OCI-LY3 (cell line): ENCODE results near the gene SCGB1C1.

ENCODE experiments used
- CTCF ChIP-seq: fragments of 200-600, 300-600 bp; sonication (generic); IDR thresholded peaks from 2 replicates; pipeline ENCODE4 v1.5.1; 2014; ENCODE audit warnings: antibody characterized with exemption, low read length, low read depth
- EZH2phosphoT487 ChIP-seq: fragments of 200-600 bp; shearing (Covaris generic); IDR thresholded peaks from 2 replicates; pipeline ENCODE4 v1.6.1; 2018; ENCODE audit warnings: antibody characterized with exemption, mixed run types, low read depth

- TF ChIP-seq EZH2phosphoT487, result no peak
- no peak for TF ChIP-seq CTCF
Measured at GRCh38 chr11:235609-235996, 42.7 kb downstream of the SCGB1C1 start.
